Measurements from ENCODE around the gene MEIG1. TPM values are rescaled to one million over a fixed set of nuclear protein-coding genes. Genes with fewer than 3 reads are reported as not detected.

The MEIG1 gene
- total RNA-seq, 2 donors from 2014 or later: not detected

Other genes starting within 250 kb of the MEIG1 start
- gene FAM107B, start 184.5 kb upstream of the MEIG1 start, total RNA-seq: 10 to 100 TPM; 23.2 to 28.4 TPM
- 1 to 10 TPM in 1 of 2 donors, under 1 TPM in 1; 0.95 to 1.8 TPM for gene CDNF, start 121.4 kb upstream of the MEIG1 start, total RNA-seq
- gene HSPA14, start 121.1 kb upstream of the MEIG1 start, total RNA-seq: 10 to 100 TPM in 1 of 2 donors, 1 to 10 TPM in 1; 9.9 to 13.9 TPM
- 1 to 10 TPM; 5.9 to 8.8 TPM for gene MSANTD7, start 121.1 kb upstream of the MEIG1 start, total RNA-seq
- 1 to 10 TPM; 7.5 to 9.3 TPM for gene SUV39H2, start 80.5 kb upstream of the MEIG1 start, total RNA-seq
- 10 to 100 TPM in 1 of 2 donors, 1 to 10 TPM in 1; 8.7 to 12.0 TPM for gene DCLRE1C, start 5.3 kb upstream of the MEIG1 start, total RNA-seq
- 1 to 10 TPM; 1.3 to 1.9 TPM for gene OLAH, start 84.6 kb downstream of the MEIG1 start, total RNA-seq
- gene ACBD7, start 129.4 kb downstream of the MEIG1 start, total RNA-seq: under 1 TPM in 1 of 2 donors, not detected in 1; 0.46 TPM
- gene RPP38, start 138.0 kb downstream of the MEIG1 start, total RNA-seq: 10 to 100 TPM in 1 of 2 donors, 1 to 10 TPM in 1; 10.0 to 11.2 TPM
- gene NMT2, start 209.3 kb downstream of the MEIG1 start, total RNA-seq: 10 to 100 TPM; 15.1 to 18.9 TPM

Measured in posterior vena cava (tissue), 2 donors.